Measurements from ENCODE around the gene CLRN2.

The CLRN2 gene

GRCh38 chr4:17557880-17558279 lies 42.9 kb downstream of the CLRN2 start:
- TF ChIP-seq ZFX (IDR thresholded peaks at IDR 0.05) (no peak), CTCF (conservative IDR thresholded peaks at IDR 0.05) (no peak)
- no peak overlapping the region for H3K27ac ChIP-seq

- no peak overlapping the region for H3K27ac ChIP-seq
- TF ChIP-seq ZFX (IDR thresholded peaks at IDR 0.05) (no peak), CTCF (conservative IDR thresholded peaks at IDR 0.05) (no peak)
Measured at GRCh38 chr4:17558941-17559708, 44.2 kb downstream of the CLRN2 start.

- no peak overlapping the region for H3K27ac ChIP-seq
- TF ChIP-seq ZFX (IDR thresholded peaks at IDR 0.05) (no peak), CTCF (conservative IDR thresholded peaks at IDR 0.05) (no peak)
Measured at GRCh38 chr4:17559709-17560048, 44.7 kb downstream of the CLRN2 start.

- H3K27ac ChIP-seq: no peak overlapping the region
- no peak for TF ChIP-seq ZFX (IDR thresholded peaks at IDR 0.05)
- no peak for TF ChIP-seq CTCF (conservative IDR thresholded peaks at IDR 0.05)
Measured at GRCh38 chr4:17560065-17560673, 45.2 kb downstream of the CLRN2 start.

GRCh38 chr4:17561195-17561909 lies 46.4 kb downstream of the CLRN2 start:
- TF ChIP-seq ZFX (IDR thresholded peaks at IDR 0.05): no peak
- TF ChIP-seq CTCF (conservative IDR thresholded peaks at IDR 0.05): no peak
- H3K27ac ChIP-seq: no peak overlapping the region

GRCh38 chr4:17562157-17562556 lies 47.2 kb downstream of the CLRN2 start:
- TF ChIP-seq ZFX (IDR thresholded peaks at IDR 0.05) (no peak), CTCF (conservative IDR thresholded peaks at IDR 0.05) (peak; percentile 14; the same call in 1 of the 2 replicates)
- no peak overlapping the region for H3K27ac ChIP-seq

- H3K27ac ChIP-seq: no peak overlapping the region
- TF ChIP-seq CTCF (conservative IDR thresholded peaks at IDR 0.05): no peak
- no peak for TF ChIP-seq ZFX (IDR thresholded peaks at IDR 0.05)
Measured at GRCh38 chr4:17565846-17566245, 50.9 kb downstream of the CLRN2 start.

Measured in C4-2B (cell line).